Psoas muscle (tissue), 8 donors: ENCODE results near the gene PDIA5. TPM values are rescaled to one million over a fixed set of nuclear protein-coding genes. Genes with fewer than 3 reads are reported as not detected.

ENCODE experiments used
- ATAC-seq, 4 donors: fragments of 200-7000 bp; cut with Tn5 transposase; one replicate each; pipeline ENCODE4 v1.9.1; 2020; ENCODE audit warnings: moderate library complexity in 3 of 4, mild to moderate bottlenecking in 2 of 4
- DNase-seq, 2 donors: peaks; one replicate each; pipeline ENCODE4 v3.0.0-alpha.2; 2020
- H3K27ac ChIP-seq: fragments of 200-600 bp; one replicate; pipeline ENCODE4 v1.8.0; 2022
- H3K27me3 ChIP-seq, 3 donors: fragments of 200-600 bp in 1 of 3; one replicate each; pipeline versions ENCODE4 v1.6.1 to v1.8.0; 2013 to 2022; ENCODE audit warnings: low read length in 2 of 3, mild to moderate bottlenecking in 2 of 3, moderate library complexity in 1 of 3; ENCODE audit not compliant: insufficient read depth in 3 of 3
- H3K36me3 ChIP-seq, 2 donors: fragments of 200-600 bp in 1 of 2; one replicate each; pipeline versions ENCODE4 v1.6.1 to v1.8.0; 2013 to 2022; ENCODE audit warnings: low read depth in 1 of 2, mild to moderate bottlenecking in 1 of 2, moderate library complexity in 1 of 2; ENCODE audit not compliant: insufficient read depth in 1 of 2
- H3K4me1 ChIP-seq: fragments of 200-600 bp; one replicate; pipeline ENCODE4 v1.8.0; 2022
- H3K4me3 ChIP-seq: fragments of 200-600 bp; one replicate; pipeline ENCODE4 v1.8.0; 2022; ENCODE audit warnings: mild to moderate bottlenecking
- H3K9me3 ChIP-seq: fragments of 200-600 bp; one replicate; pipeline ENCODE4 v1.8.0; 2022
- WGBS, 3 donors: extraction: QIAGEN DNeasy Blood & Tissue Kit; methylation state at CpG; one replicate each; pipeline versions ENCODE4 v1.1.6 to v1.1.7; 2013; 5-methylcytosine and 5-hydroxymethylcytosine counted together
- intact Hi-C, 2 donors: fragments of 100-400 bp; cut with DNase I; formaldehyde crosslinking; loops; one replicate each; pipeline versions ENCODE4 v1.11.0 to v1.14.2; 2022
- polyA plus RNA-seq, 3 donors: library from polyadenylated mRNA; stranded (reverse); fragments of 200-250 nt; gene quantifications; one replicate each; pipeline ENCODE4 v1.2.3, GENCODE V29; 2013
- total RNA-seq, 4 donors: library from RNA; stranded (reverse); fragmentation: NEBNext Ultra II Directional in 2 of 4; extraction: Animal tissue kit (Norgen Biotek cat#: 25700) in 2 of 4; gene quantifications; one replicate each; pipeline versions ENCODE4 v1.2.1 to v1.2.4, GENCODE V29; 2021 to 2023
- TF ChIP-seq, protein P1 (sequence below): fragments of 200-600 bp; IDR thresholded peaks from one replicate; pipeline ENCODE4 v1.8.0; 2022; ENCODE audit warnings: antibody characterized with exemption
- donor health status: healthy with polysubstance abuse.
- donor health status: DM: no; HTN: no; CAD: no; lungs with moderate emphysema.
- donor health status: Bipolar disorder and iron deficiency.
- donor health status: healthy.
- donor health status: DM: yes; HTN: yes; CAD: no.
- donor health status: DM: no; HTN: no; CAD: no.
- donor health status: DM: no; HTN: no; CAD: no.
- donor health status: DM: yes; HTN: yes; CAD: no.

The PDIA5 gene
- total and polyA plus RNA-seq, 7 donors: 2.9 to 6.4 (median 4.6) TPM

DNA sequence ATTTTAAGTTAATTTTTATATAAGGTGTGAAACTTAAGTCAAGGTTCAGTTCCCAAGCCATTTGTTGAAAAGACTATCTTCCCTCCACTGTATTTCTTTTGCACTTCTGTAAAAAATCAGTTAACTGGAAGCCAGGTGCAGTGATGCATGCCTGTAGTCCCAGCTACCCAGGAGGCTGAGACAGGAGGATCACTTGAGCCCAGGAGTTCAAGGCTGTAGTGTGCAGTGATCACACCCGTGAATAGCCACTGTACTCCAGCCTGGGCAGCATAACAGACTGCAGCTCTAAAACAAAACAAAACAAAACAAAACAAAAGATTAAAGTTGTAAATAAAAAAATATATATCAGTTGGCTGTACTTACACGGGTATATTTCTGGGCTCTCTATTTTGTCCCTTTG, 101.8 kb downstream of the PDIA5 start:
- peaks cover 0 to 13% of the 10 kb centered on the region in 2 donors for H3K36me3 ChIP-seq
- H3K9me3 ChIP-seq: peaks cover 3% of the 10 kb centered on the region
- H3K4me3 ChIP-seq: no peak overlapping the region
- H3K27me3 ChIP-seq: no peaks in the 10 kb centered on the region
- intact Hi-C loops: no loop called here
- ATAC-seq (no peak), DNase-seq (no peak)
- WGBS, 3 donors: 86 to 91% (median 87%) methylated on average over 2 of the region's 2 CpGs
- H3K4me1 ChIP-seq: no peaks in the 10 kb centered on the region
- H3K27ac ChIP-seq: no peak overlapping the region
- TF ChIP-seq, protein P1, sequence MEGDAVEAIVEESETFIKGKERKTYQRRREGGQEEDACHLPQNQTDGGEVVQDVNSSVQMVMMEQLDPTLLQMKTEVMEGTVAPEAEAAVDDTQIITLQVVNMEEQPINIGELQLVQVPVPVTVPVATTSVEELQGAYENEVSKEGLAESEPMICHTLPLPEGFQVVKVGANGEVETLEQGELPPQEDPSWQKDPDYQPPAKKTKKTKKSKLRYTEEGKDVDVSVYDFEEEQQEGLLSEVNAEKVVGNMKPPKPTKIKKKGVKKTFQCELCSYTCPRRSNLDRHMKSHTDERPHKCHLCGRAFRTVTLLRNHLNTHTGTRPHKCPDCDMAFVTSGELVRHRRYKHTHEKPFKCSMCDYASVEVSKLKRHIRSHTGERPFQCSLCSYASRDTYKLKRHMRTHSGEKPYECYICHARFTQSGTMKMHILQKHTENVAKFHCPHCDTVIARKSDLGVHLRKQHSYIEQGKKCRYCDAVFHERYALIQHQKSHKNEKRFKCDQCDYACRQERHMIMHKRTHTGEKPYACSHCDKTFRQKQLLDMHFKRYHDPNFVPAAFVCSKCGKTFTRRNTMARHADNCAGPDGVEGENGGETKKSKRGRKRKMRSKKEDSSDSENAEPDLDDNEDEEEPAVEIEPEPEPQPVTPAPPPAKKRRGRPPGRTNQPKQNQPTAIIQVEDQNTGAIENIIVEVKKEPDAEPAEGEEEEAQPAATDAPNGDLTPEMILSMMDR: no peak

DNA sequence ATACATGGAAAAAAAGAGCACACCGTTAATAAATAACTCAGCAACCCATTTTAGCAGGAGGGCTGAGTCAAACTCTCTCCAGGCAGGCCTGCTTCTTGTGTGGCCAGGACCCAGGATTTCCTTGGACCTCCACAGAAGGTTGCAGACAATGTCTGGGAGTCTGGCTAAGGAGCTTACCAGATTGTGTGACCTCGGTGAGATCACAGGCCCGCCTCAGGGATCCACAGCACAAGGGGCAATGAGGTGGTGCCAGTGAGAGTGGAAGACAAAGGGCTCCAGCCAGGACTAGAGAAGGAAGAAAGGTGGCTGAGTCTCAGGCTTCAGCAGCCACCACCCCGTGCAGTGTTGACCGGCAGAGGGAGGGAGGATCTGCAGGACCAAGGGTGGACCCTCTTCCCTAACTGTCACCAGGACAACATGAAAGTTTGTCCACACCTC, 102.7 kb downstream of the PDIA5 start:
- intact Hi-C loops: no loop called here
- Histone ChIP-seq H3K9me3 (peaks cover 3% of the 10 kb centered on the region), H3K36me3 (peaks cover 0 to 9% of the 10 kb centered on the region in 2 donors), H3K4me1 (no peaks in the 10 kb centered on the region), H3K27ac (no peak overlapping the region), H3K27me3 (no peaks in the 10 kb centered on the region), H3K4me3 (no peak overlapping the region)
- TF ChIP-seq, protein P1: no peak
- DNase-seq: no peak
- WGBS, 3 donors: 62 to 71% (median 69%) methylated on average over 5 of the region's 5 CpGs
- ATAC-seq: no peak

DNA sequence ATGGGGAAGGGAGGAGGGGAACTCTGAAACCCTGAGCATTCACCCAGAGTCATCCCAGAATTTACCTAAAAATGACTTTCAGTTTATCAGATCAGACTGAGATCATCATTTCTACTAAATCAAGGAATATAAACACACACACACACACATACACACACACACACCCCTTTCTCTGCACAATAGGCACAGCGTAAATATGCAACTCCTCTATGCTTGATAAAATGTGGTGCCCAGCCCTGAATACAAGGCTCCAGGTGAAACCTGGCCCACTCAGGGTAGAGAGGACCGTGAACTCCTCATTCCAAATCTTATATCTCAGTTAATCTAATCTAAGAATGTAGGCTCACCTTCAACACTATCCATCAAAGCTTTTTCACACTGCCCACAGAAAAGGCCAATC, 103.1 kb downstream of the PDIA5 start:
- Histone ChIP-seq H3K36me3 (peaks cover 0 to 5% of the 10 kb centered on the region in 2 donors), H3K4me1 (no peaks in the 10 kb centered on the region), H3K27me3 (no peaks in the 10 kb centered on the region), H3K9me3 (peaks cover 3% of the 10 kb centered on the region), H3K27ac (no peak overlapping the region), H3K4me3 (no peak overlapping the region)
- intact Hi-C loops: no loop called here
- 47 to 78% (median 50%) methylated on average over 2 of the region's 2 CpGs for WGBS, 3 donors
- DNase-seq: no peak
- TF ChIP-seq, protein P1: no peak
- ATAC-seq: no peak

DNA sequence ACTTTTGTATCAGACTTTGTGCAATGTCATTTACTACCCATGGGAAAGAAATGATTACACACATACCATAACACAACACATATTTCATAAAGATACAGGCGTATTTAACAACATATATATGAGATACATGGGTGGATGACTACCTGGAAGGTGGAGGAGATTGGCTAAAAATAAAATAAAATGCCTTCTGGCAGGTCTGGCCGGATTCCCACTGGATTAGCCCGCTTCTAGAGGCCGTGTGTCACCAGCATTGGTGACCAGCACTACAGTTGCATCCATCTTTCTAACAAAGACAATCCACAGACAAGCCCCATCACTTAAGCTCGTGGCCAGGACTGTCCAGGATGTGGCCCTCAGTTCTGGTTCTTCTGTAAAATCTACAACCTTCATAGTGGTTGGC, 114.0 kb downstream of the PDIA5 start:
- intact Hi-C loops: no loop called here
- Histone ChIP-seq H3K4me1 (no peaks in the 10 kb centered on the region), H3K27me3 (no peaks in the 10 kb centered on the region), H3K36me3 (no peaks in the 10 kb centered on the region), H3K9me3 (no peaks in the 10 kb centered on the region), H3K27ac (no peak overlapping the region), H3K4me3 (no peak overlapping the region)
- TF ChIP-seq, protein P1: no peak
- ATAC-seq: no peak
- DNase-seq: no peak
- WGBS, 3 donors: 83 to 90% (median 84%) methylated on average over 5 of the region's 5 CpGs

DNA sequence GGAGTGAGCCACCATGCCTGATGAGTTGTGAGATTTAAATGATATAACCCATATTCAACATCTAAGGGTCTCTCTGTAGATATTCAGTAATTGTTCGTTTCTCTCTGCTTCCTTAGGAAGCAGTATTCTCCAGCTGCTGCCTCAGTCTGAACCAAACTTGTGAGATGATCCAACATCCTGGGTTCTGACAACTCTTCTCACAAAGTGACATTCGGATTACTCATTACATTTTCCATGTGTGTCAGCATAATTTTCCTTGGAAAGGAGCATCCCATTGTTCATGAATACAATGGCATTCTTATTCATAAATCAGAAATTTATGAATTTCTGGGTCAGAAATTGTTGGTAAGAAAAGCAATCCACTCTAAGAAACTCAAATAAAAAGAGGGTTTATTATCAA, 119.9 kb downstream of the PDIA5 start:
- TF ChIP-seq, protein P1: no peak
- intact Hi-C loops: no loop called here
- H3K4me1 ChIP-seq: no peaks in the 10 kb centered on the region
- no peaks in the 10 kb centered on the region for H3K27me3 ChIP-seq
- WGBS, 3 donors: 50 to 68% (median 57%) methylated on average over 2 of the region's 2 CpGs
- no peaks in the 10 kb centered on the region for H3K9me3 ChIP-seq
- DNase-seq: no peak
- no peak overlapping the region for H3K4me3 ChIP-seq
- ATAC-seq: no peak
- no peak overlapping the region for H3K27ac ChIP-seq
- no peaks in the 10 kb centered on the region for H3K36me3 ChIP-seq
